ENCODE results near the gene KCNIP1.

DNA sequence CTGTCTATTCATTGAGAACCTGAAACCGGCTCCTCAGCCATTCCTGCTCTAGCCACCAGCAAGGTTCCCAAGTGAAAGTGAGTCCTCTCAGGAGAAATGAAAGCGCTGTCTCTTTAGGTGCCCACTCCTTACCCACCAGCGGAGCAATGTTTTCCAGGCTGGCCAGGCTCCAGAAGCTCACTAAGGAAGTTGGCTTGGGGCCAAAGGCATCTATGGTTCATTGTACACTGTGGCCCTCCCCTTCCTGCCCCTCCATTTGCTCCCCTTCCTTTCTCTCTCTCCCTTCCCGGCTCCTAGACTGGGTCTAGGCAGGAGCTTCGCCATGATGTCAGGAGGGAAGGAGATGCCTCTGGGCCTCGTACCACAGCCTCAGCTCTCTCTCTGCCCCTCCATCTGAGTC is 278.6 kb downstream of the KCNIP1 start:
- TF ChIP-seq POLR2A (IDR thresholded peaks at IDR 0.05; ENCODE audit: low read length) (no peak), GATA1 (IDR thresholded peaks at IDR 0.05; ENCODE audit: low read depth, low read length) (no peak)

Measured in erythroblast (primary cell).